ENCODE results near the gene GLB1L2. TPM values are rescaled to one million over a fixed set of nuclear protein-coding genes. Genes with fewer than 3 reads are reported as not detected.

The GLB1L2 gene
- total RNA-seq, 2 donors from 2014 or later, result 9.9 to 12.5 TPM

DNA sequence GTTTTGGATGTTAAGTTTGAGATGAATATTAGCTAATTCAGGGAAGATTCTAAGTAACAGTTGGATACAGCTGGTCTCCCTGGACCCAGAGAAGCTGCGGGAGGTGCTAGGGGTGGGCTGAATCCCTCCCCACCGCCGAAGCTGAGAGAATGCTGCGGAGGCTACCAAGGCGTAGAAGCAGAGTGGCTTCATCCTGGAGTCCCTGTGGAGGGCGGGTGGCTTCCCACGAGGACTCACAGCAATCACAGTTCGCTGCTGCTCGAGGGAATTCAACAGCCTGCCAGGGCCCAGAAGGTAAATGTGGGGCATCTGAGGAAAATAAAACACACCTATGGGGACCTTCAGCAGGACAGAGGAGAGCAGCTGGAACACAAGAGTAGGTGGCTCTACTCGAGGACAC, 91.3 kb downstream of the GLB1L2 start:
- Mint-ChIP-seq H3K27ac (no peak overlapping the region), H3K4me3 (no peak overlapping the region), H3K4me1 (no peaks in the 10 kb centered on the region), H3K9me3 (no peaks in the 10 kb centered on the region), H3K36me3 (ENCODE audit: low read depth) (no peaks in the 10 kb centered on the region), H3K27me3 (ENCODE audit: insufficient read depth) (peaks cover 9% of the 10 kb centered on the region)
- TF ChIP-seq, protein P1, sequence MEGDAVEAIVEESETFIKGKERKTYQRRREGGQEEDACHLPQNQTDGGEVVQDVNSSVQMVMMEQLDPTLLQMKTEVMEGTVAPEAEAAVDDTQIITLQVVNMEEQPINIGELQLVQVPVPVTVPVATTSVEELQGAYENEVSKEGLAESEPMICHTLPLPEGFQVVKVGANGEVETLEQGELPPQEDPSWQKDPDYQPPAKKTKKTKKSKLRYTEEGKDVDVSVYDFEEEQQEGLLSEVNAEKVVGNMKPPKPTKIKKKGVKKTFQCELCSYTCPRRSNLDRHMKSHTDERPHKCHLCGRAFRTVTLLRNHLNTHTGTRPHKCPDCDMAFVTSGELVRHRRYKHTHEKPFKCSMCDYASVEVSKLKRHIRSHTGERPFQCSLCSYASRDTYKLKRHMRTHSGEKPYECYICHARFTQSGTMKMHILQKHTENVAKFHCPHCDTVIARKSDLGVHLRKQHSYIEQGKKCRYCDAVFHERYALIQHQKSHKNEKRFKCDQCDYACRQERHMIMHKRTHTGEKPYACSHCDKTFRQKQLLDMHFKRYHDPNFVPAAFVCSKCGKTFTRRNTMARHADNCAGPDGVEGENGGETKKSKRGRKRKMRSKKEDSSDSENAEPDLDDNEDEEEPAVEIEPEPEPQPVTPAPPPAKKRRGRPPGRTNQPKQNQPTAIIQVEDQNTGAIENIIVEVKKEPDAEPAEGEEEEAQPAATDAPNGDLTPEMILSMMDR (conservative IDR thresholded peaks at IDR 0.05), result no peak
- DNase-seq, result no peak
- no peaks in the 10 kb centered on the region for H3K9me3 ChIP-seq (ENCODE audit: control insufficient read depth, low read length)
- H3K27me3 ChIP-seq (ENCODE audit: control insufficient read depth, insufficient read depth, low read length, poor library complexity, severe bottlenecking), result peaks cover 5% of the 10 kb centered on the region
- no peaks in the 10 kb centered on the region for H3K4me1 ChIP-seq (ENCODE audit: control insufficient read depth, insufficient read depth, low read length)
- no peak overlapping the region for H3K27ac ChIP-seq (ENCODE audit: low read depth, low read length)
- no peaks in the 10 kb centered on the region for H3K36me3 ChIP-seq (ENCODE audit: control insufficient read depth, insufficient read depth, low read length)
- 91 to 93% methylated on average over 5 to 10 of the region's 10 CpGs for WGBS, 2 experiments (ENCODE audit: insufficient coverage in 1 of 2, insufficient read length in 1 of 2)
- H3K4me3 ChIP-seq (ENCODE audit: low read length), result no peak overlapping the region
- no peak overlapping the region for H3K9ac ChIP-seq (ENCODE audit: extremely low read depth, low read length, poor library complexity, severe bottlenecking)

DNA sequence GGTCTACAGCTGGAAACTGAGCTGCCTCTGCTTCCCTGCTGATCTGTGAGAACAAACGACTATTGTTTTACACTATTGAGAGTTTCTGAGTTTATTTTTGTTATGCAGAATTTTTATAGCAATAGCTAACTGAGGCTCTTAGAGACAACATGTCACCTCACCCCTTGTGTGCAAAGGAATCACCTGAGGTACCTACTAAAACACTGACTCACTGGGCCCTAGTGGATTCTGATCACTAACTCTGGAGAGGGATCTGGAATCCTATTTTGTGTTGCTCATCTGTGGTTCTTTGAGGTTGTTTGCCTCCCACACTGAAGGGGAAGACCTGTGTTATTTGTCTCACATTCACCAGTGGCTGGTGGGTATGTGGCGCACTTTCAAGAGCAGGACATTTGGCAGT, 93.6 kb downstream of the GLB1L2 start:
- Histone ChIP-seq H3K4me1 (ENCODE audit: control insufficient read depth, insufficient read depth, low read length) (no peaks in the 10 kb centered on the region), H3K36me3 (ENCODE audit: control insufficient read depth, insufficient read depth, low read length) (no peaks in the 10 kb centered on the region), H3K9ac (ENCODE audit: extremely low read depth, low read length, poor library complexity, severe bottlenecking) (no peak overlapping the region), H3K4me3 (ENCODE audit: low read length) (no peak overlapping the region), H3K27me3 (ENCODE audit: control insufficient read depth, insufficient read depth, low read length, poor library complexity, severe bottlenecking) (no peaks in the 10 kb centered on the region), H3K27ac (ENCODE audit: low read depth, low read length) (no peak overlapping the region), H3K9me3 (ENCODE audit: control insufficient read depth, low read length) (no peaks in the 10 kb centered on the region)
- no peaks in the 10 kb centered on the region for H3K9me3 Mint-ChIP-seq
- no peak overlapping the region for H3K27ac Mint-ChIP-seq
- no peaks in the 10 kb centered on the region for H3K36me3 Mint-ChIP-seq (ENCODE audit: low read depth)
- peaks cover 4% of the 10 kb centered on the region for H3K27me3 Mint-ChIP-seq (ENCODE audit: insufficient read depth)
- 20 to 91% methylated on average over 1 to 2 of the region's 2 CpGs for WGBS, 2 experiments (ENCODE audit: insufficient coverage in 1 of 2, insufficient read length in 1 of 2)
- H3K4me3 Mint-ChIP-seq, result no peak overlapping the region
- TF ChIP-seq, protein P1 (conservative IDR thresholded peaks at IDR 0.05), result no peak
- DNase-seq, result no peak
- H3K4me1 Mint-ChIP-seq, result no peaks in the 10 kb centered on the region

Other genes starting within 250 kb of the GLB1L2 start
- gene NCAPD3, start 108.0 kb upstream of the GLB1L2 start, total RNA-seq, result 10 to 100 TPM; 42.6 to 45.5 TPM
- 10 to 100 TPM; 32.5 to 33.6 TPM for gene VPS26B, start 107.3 kb upstream of the GLB1L2 start, total RNA-seq
- gene THYN1, start 78.6 kb upstream of the GLB1L2 start, total RNA-seq, result 10 to 100 TPM; 61.3 to 81.6 TPM
- 10 to 100 TPM; 35.3 to 37.2 TPM for gene ACAD8, start 78.4 kb upstream of the GLB1L2 start, total RNA-seq
- 1 to 10 TPM; 2.3 to 7.1 TPM for gene GLB1L3, start 55.6 kb upstream of the GLB1L2 start, total RNA-seq
- 10 to 100 TPM; 20.6 to 29.5 TPM for gene B3GAT1, start 80.3 kb downstream of the GLB1L2 start, total RNA-seq